GM12875 (cell line): Measurements from ENCODE around the gene CDK14.

Experiments
- H3K4me3 ChIP-seq: one replicate; pipeline ENCODE4 v1.5.1; 2011; ENCODE audit warnings: low read depth, low read length, control low read depth
- TF ChIP-seq, protein P1 (sequence below): IDR thresholded peaks from 2 replicates; pipeline ENCODE4 v1.5.1; 2011; ENCODE audit warnings: low read depth, mild to moderate bottlenecking, control low read depth, inconsistent platforms, low read length, moderate library complexity, borderline replicate concordance; ENCODE audit not compliant: insufficient read depth

The CDK14 gene

DNA sequence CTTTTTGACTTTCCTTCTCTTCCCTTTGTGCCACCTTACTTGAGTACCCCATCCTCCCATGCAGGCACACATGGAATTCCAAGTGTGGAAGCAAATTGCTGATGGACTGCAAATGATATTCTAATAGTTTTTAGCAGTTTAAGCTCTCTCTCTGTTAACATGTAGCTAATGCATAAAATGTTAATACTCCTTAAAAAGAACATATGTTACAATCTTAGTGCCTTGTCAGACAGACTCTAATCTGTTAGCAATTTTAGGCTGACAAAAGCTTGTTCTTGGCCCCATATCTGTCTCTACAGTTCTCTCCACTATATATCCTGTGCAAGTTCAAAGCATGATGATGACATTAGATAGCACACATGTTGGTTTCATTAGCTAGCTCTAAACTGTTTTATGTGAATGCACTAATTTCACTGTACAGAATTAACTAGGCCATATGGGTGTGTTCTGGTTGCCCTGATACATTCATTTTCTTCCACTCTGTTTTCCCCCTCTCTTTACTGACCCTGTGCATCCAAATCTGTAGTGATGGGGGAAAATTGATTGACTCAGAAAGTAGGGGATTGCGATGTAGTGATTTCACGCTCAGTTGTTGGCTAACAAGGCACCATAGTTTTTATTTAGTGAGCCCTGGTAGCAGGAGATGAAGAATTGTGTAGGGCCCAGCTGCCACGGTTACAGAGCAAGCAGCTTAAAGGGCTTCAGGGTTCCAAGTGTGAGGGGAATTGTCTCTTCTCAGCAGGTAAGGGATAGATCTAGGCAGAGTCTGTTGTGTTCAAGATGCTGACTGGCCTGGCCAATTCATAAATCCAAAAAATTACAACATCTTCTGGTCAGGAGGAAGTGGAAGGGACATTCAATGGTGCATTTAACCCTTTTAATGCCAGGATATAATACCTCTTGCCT, 553.5 kb downstream of the CDK14 start:
- TF ChIP-seq, protein P1, sequence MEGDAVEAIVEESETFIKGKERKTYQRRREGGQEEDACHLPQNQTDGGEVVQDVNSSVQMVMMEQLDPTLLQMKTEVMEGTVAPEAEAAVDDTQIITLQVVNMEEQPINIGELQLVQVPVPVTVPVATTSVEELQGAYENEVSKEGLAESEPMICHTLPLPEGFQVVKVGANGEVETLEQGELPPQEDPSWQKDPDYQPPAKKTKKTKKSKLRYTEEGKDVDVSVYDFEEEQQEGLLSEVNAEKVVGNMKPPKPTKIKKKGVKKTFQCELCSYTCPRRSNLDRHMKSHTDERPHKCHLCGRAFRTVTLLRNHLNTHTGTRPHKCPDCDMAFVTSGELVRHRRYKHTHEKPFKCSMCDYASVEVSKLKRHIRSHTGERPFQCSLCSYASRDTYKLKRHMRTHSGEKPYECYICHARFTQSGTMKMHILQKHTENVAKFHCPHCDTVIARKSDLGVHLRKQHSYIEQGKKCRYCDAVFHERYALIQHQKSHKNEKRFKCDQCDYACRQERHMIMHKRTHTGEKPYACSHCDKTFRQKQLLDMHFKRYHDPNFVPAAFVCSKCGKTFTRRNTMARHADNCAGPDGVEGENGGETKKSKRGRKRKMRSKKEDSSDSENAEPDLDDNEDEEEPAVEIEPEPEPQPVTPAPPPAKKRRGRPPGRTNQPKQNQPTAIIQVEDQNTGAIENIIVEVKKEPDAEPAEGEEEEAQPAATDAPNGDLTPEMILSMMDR = no peak
- H3K4me3 ChIP-seq = no peak overlapping the region

DNA sequence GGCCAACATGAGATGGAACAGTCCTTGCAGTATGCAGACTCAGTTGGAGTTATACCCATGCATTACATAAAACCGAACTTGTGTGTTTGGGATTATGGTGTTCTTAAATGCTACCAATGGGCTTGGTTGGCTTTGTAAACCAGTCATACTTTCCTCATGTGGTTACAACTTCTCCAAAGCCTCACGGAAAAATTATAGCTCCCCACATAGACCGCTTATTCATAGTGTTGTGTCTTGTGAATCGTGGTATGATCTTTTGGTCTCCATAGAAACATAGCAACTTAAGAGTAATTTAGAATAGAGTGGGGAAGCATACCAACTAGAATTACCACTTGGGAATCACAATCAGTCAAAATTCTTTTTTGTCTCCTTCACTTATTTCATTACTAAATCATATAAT, 555.8 kb downstream of the CDK14 start:
- H3K4me3 ChIP-seq = no peak overlapping the region
- TF ChIP-seq, protein P1 = no peak

DNA sequence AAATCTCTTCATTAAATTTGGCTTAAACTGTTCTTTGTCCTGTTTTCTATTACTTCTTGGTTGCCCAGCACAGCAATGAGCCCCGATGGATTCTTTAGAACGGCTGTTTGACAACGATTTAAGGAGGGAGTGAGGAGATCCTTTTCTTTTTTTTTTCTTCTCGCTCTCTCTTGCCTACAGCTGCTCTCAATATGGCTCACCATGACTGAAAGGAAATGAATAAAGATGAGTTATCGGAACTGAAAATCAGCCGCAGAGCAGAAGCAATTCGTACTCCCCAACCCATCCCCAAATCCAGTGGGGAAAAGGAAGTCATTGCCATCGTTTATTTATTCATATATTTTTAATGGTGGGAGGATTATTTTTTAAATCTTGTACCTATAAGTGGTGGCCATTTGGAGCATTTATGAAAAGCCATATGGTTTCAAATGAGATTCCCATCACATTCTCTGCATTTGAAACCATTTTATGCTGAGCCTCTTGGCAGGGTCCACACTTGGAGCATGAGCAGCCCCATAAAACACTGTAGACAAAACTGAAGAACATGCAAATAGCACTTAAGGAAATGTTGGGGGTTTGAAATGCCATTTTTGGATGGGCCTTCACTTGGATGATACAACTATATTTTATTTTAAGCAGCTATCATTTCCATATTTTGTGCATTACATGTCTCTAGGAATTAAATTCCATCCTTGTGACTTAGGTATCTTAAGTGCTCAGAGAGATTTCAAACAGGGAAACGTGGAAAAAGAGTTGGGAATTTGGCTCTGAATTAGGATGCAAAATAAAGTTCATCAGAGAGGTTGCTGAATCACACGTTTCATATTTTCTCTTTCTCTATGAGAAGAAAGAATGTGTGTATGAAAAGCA, 560.4 kb downstream of the CDK14 start:
- no peak overlapping the region for H3K4me3 ChIP-seq
- TF ChIP-seq, protein P1 = no peak

DNA sequence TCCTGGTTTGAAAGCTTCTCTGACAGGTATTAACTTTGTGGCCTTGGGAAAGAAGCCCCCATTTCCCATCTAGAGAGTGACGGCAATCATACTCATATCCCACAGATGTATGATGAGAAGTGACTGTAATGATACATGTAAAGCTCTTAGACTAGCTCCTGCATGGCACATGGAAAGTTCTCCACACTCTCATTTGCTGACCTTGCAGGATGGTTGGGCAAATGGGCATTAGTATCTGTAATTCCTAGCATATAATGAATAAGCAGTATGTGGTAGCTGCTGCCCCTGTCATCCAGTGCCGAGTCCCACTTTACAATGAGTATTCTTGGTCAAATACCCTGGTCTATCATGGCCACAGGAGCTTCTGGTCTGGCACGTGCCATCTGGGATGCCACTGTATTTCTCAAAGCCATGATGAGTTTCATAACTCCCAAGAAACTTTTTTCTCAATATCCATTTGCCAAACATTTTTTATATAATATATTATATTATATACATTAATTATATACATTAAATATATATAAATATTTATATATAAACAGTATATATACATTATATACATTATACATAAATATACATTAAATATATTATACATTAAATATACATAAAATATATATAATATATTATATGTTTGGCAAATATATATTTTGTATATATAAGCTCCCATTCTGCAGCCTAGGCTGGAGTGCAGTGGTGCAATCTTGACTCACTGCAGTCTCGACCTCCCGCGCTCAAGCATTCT, 561.6 kb downstream of the CDK14 start:
- H3K4me3 ChIP-seq = no peak overlapping the region
- TF ChIP-seq, protein P1 = no peak

DNA sequence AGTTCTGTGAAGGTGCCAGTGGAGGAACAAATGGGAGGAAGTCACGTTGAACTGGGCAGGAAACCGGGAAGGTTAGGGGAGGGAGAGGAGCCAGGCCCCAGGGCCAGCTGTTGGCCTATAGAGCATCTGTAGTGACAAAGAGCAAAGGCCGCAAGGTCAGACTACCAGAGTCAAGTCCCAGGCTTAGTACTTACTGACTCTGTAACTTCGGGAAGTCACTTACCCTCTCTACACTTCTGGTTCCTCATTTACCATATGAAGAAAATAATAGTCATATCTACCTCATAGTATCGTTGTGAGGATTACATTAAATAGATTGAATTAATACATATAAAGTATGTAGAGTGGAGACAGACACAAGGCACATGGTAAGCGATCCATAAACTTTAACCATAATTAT, 566.3 kb downstream of the CDK14 start:
- no peak overlapping the region for H3K4me3 ChIP-seq
- TF ChIP-seq, protein P1 = no peak

DNA sequence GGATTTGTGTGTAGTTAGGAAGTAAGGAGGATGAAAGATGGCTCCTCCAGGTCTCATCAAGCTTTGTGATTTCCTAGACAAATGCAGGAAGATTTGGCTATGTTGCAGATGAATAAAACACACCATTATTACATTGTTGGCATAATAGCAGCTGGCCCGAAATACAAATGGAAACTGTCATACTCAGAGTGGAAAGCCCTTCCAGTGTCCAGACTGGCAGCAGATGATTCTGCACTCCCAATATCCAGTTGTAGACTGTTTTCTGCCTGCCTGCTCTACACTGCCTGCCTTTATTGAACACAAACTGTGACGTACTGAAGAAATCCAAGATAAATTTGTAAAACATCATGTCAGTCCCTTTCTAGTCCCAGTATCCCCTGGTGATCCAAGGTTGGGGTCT, 568.4 kb downstream of the CDK14 start:
- H3K4me3 ChIP-seq = no peak overlapping the region
- TF ChIP-seq, protein P1 = no peak
